ENCODE results near the gene TUNAR.

- TF ChIP-seq, protein P1, sequence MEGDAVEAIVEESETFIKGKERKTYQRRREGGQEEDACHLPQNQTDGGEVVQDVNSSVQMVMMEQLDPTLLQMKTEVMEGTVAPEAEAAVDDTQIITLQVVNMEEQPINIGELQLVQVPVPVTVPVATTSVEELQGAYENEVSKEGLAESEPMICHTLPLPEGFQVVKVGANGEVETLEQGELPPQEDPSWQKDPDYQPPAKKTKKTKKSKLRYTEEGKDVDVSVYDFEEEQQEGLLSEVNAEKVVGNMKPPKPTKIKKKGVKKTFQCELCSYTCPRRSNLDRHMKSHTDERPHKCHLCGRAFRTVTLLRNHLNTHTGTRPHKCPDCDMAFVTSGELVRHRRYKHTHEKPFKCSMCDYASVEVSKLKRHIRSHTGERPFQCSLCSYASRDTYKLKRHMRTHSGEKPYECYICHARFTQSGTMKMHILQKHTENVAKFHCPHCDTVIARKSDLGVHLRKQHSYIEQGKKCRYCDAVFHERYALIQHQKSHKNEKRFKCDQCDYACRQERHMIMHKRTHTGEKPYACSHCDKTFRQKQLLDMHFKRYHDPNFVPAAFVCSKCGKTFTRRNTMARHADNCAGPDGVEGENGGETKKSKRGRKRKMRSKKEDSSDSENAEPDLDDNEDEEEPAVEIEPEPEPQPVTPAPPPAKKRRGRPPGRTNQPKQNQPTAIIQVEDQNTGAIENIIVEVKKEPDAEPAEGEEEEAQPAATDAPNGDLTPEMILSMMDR (IDR thresholded peaks at IDR 0.05) = no peak
- TF ChIP-seq POLR2A (IDR thresholded peaks at IDR 0.05) = no peak
Observed at GRCh38 chr14:95870772-95871171, 5.9 kb upstream of the TUNAR start.

Measured in tibial nerve (tissue), 3 donors.